CD4-positive, alpha-beta T cell (primary cell): Measurements from ENCODE around the gene DDX19B. TPM values are rescaled to one million over a fixed set of nuclear protein-coding genes. Genes with fewer than 3 reads are reported as not detected.
"Not testable (repeated sequence)": the region's sequence is repeated elsewhere in the genome, so short reads cannot be mapped to it uniquely, and the experiment has no call there.

Experiments used
- ATAC-seq: fragments of 200-7000 bp; cut with Tn5 transposase; one replicate; pipeline ENCODE4 v1.10.0; 2022; ENCODE audit warnings: mild to moderate bottlenecking; ENCODE audit not compliant: poor library complexity
- CTCF ChIA-PET: fragments of 350-600 bp; sonication (Branson Sonifier 250); formaldehyde crosslinking; loops from one replicate; lab custom pipeline; 2021; ENCODE audit warnings: antibody characterized with exemption, inconsistent platforms; lab: Charles Lee
- POLR2A ChIA-PET: fragments of 350-600 bp; sonication (Branson Sonifier 250); formaldehyde crosslinking; loops from one replicate; lab custom pipeline; 2021; ENCODE audit warnings: antibody characterized with exemption, inconsistent platforms; lab: Charles Lee
- DNase-seq, 14 experiments: peaks; one replicate each; pipeline ENCODE4 v3.0.0-alpha.2; 2013 to 2020; ENCODE audit warnings: mixed read lengths in 2 of 14
- H3K27ac ChIP-seq, 2 donors: one replicate each; pipeline versions ENCODE4 v1.5.1 to v1.7.0; 2013; ENCODE audit warnings: low read length in 2 of 2, low read depth in 1 of 2, mild to moderate bottlenecking in 1 of 2
- H3K27me3 ChIP-seq, 2 experiments: 1 replicate in 1 of 2; 2 replicates in 1 of 2; pipeline versions ENCODE4 v1.6.1 to v1.7.0; 2013; ENCODE audit warnings: low read length in 2 of 2, control low read depth in 1 of 2, mild to moderate bottlenecking in 1 of 2, moderate library complexity in 1 of 2; ENCODE audit not compliant: insufficient read depth in 2 of 2, control insufficient read depth in 1 of 2
- H3K36me3 ChIP-seq: one replicate; pipeline ENCODE4 v1.6.1; 2013; ENCODE audit warnings: low read length, control low read depth; ENCODE audit not compliant: insufficient read depth
- H3K4me1 ChIP-seq: one replicate; pipeline ENCODE4 v1.6.1; 2013; ENCODE audit warnings: low read length, control low read depth; ENCODE audit not compliant: insufficient read depth
- H3K4me3 ChIP-seq: one replicate; pipeline ENCODE4 v1.5.1; 2013; ENCODE audit warnings: mild to moderate bottlenecking, low read length, moderate library complexity
- H3K9me3 ChIP-seq, 2 experiments: 1 replicate in 1 of 2; 2 replicates in 1 of 2; pipeline versions ENCODE4 v1.6.1 to v1.7.0; 2013; ENCODE audit warnings: low read length in 2 of 2, mild to moderate bottlenecking in 2 of 2, control low read depth in 1 of 2, moderate library complexity in 1 of 2; ENCODE audit not compliant: control insufficient read depth in 1 of 2, insufficient read depth in 1 of 2
- H3K27ac Mint-ChIP-seq: one replicate; pipeline ENCODE4 v1.8.0; 2020; ENCODE audit warnings: mixed read lengths
- H3K27me3 Mint-ChIP-seq: one replicate; pipeline ENCODE4 v1.8.0; 2021; ENCODE audit warnings: mixed read lengths
- H3K36me3 Mint-ChIP-seq: one replicate; pipeline ENCODE4 v1.8.0; 2021; ENCODE audit warnings: low read depth, mixed read lengths
- H3K4me1 Mint-ChIP-seq: one replicate; pipeline ENCODE4 v1.8.0; 2021; ENCODE audit warnings: low read depth, mixed read lengths
- H3K4me3 Mint-ChIP-seq: one replicate; pipeline ENCODE4 v1.8.0; 2020; ENCODE audit warnings: mild to moderate bottlenecking, mixed read lengths
- H3K9me3 Mint-ChIP-seq: one replicate; pipeline ENCODE4 v1.8.0; 2020; ENCODE audit warnings: mixed read lengths
- intact Hi-C, 2 experiments: fragments of 100-400 bp; cut with DNase I in 1 of 2; cut with micrococcal nuclease in 1 of 2; formaldehyde crosslinking; loops; one replicate each; pipeline versions ENCODE4 v1.15.1 to v1.9.0; 2023 to 2025; cut with DNase I, micrococcal nuclease
- total RNA-seq, 174 experiments: library from RNA in 2 of 174; stranded (reverse) in 2 of 174; gene quantifications; one replicate each; pipeline ENCODE4 v1.2.3 and lab custom pipeline; 2021 to 2026
- TF ChIP-seq, protein P1 (sequence below): fragments of 200-600 bp; IDR thresholded peaks from one replicate; pipeline ENCODE4 v1.8.0; 2022; ENCODE audit warnings: antibody characterized with exemption, mild to moderate bottlenecking

The DDX19B gene
- total RNA-seq, 2 experiments from 2014 or later = 23.0 TPM

DNA sequence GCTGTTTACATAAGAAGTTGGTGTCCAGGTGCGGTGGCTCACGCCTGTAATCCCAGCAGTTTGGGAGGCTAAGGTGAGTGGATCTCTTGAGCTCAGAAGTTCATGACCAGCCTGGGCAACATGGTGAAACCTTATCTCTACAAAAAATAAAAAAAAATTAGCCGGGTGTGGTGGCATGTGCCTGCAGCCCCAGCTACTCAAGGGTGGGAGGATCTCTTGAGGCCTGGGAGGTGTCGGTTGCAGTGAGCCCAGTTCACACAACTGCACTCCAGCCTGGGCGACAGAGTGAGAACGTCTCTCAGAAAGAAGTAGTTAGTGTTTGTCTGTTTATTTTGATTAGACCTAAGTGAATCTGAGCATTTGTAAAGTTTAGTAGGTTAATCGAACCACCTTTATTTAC is 60.6 kb downstream of the DDX19B start:
- POLR2A ChIA-PET = interaction anchor here (0.8 to 1.6 kb wide), 2 partner anchors 13 to 22 kb away, joined by 5 to 6 read pairs; partner anchors contain the start of gene DDX19A
- intact Hi-C loops = no loop called here
- DNase-seq = no peak
- no peaks in the 10 kb centered on the region for H3K27me3 Mint-ChIP-seq
- no peak for ATAC-seq
- H3K9me3 Mint-ChIP-seq = no peaks in the 10 kb centered on the region
- Histone ChIP-seq H3K9me3 (no peaks in the 10 kb centered on the region), H3K27ac (no peak overlapping the region), H3K27me3 (no peaks in the 10 kb centered on the region), H3K4me3 (no peak overlapping the region), H3K4me1 (no peaks in the 10 kb centered on the region), H3K36me3 (peaks cover 91% of the 10 kb centered on the region)
- CTCF ChIA-PET = interaction anchor here (1.7 kb wide), 1 partner anchor 10 kb away, joined by 3 read pairs; no protein-coding TSS in a partner anchor
- H3K36me3 Mint-ChIP-seq = peaks cover 62% of the 10 kb centered on the region
- H3K4me3 Mint-ChIP-seq = no peak overlapping the region
- H3K4me1 Mint-ChIP-seq = no peaks in the 10 kb centered on the region
- TF ChIP-seq, protein P1, sequence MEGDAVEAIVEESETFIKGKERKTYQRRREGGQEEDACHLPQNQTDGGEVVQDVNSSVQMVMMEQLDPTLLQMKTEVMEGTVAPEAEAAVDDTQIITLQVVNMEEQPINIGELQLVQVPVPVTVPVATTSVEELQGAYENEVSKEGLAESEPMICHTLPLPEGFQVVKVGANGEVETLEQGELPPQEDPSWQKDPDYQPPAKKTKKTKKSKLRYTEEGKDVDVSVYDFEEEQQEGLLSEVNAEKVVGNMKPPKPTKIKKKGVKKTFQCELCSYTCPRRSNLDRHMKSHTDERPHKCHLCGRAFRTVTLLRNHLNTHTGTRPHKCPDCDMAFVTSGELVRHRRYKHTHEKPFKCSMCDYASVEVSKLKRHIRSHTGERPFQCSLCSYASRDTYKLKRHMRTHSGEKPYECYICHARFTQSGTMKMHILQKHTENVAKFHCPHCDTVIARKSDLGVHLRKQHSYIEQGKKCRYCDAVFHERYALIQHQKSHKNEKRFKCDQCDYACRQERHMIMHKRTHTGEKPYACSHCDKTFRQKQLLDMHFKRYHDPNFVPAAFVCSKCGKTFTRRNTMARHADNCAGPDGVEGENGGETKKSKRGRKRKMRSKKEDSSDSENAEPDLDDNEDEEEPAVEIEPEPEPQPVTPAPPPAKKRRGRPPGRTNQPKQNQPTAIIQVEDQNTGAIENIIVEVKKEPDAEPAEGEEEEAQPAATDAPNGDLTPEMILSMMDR = no peak
- H3K27ac Mint-ChIP-seq = no peak overlapping the region

DNA sequence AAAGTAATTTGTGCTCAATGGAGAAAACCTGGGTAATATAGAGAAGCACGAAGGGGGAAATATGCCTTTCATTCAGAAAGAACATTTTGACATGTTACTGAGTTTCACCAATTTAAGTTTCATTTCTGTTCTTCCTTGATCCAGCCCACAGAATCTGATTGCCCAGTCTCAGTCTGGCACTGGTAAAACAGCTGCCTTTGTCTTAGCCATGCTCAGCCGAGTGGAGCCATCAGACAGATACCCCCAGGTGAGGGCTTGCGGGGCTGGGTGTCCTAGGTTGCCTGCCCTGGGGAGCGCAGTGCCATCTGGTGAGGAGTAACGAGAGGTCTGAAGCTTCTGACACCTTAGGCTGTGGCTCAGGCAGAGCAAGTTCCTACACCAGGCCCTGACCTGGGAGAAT is 65.4 kb downstream of the DDX19B start:
- ChIA-PET CTCF (no interaction called here), POLR2A (no interaction called here)
- H3K27ac Mint-ChIP-seq = no peak overlapping the region

DNA sequence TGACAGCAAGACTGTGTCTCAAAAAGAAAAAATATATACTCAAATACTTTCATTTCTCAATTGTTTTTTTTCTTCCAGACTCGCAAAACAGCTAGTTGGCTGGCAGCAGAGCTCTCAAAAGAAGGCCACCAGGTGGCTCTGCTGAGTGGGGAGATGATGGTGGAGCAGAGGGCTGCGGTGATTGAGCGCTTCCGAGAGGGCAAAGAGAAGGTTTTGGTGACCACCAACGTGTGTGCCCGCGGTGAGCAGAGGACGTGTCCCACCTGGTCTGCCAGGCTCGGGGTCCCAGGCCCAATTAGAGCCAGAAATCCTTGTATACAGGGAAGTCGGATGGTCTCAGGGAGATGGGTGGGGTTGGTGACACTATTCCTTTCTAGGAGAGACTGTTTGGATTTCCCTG is 71.2 kb downstream of the DDX19B start:
- ChIA-PET POLR2A (interaction anchor here (0.8 to 3.1 kb wide), 4 partner anchors 10 to 155 kb away, joined by 3 to 23 read pairs (median 8); partner anchors contain the start of genes DDX19A and FCSK), CTCF (interaction anchor here (1.1 to 1.2 kb wide), 3 partner anchors 10 to 86 kb away, joined by 3 to 4 read pairs (median 4); no protein-coding TSS in a partner anchor)
- not testable (repeated sequence) for H3K27me3 ChIP-seq, H3K9me3 Mint-ChIP-seq, H3K4me3 ChIP-seq, H3K4me1 Mint-ChIP-seq, H3K4me3 Mint-ChIP-seq, H3K27me3 Mint-ChIP-seq, H3K4me1 ChIP-seq, H3K9me3 ChIP-seq, H3K27ac ChIP-seq
- peak in 13 of 14 experiments; percentile 24 to 64 (median 41) for DNase-seq
- peaks cover 79% of the 10 kb centered on the region for H3K36me3 Mint-ChIP-seq
- H3K27ac Mint-ChIP-seq = peak overlapping the region; percentile 57
- intact Hi-C loops = loop anchor here (2.0 to 5.0 kb wide), 2 partner anchors 97 to 283 kb away; no protein-coding TSS in a partner anchor
- H3K36me3 ChIP-seq = peaks cover 64% of the 10 kb centered on the region
- peak; percentile 77 for ATAC-seq
- TF ChIP-seq, protein P1 = peak; percentile 67

More for the DNA sequence above, 65.4 kb downstream of the DDX19B start:
- no peak overlapping the region for H3K4me3 ChIP-seq
- no peak for ATAC-seq
- H3K27me3 Mint-ChIP-seq = no peaks in the 10 kb centered on the region
- H3K4me1 ChIP-seq = no peaks in the 10 kb centered on the region
- H3K27me3 ChIP-seq = no peaks in the 10 kb centered on the region
- intact Hi-C loops = no loop called here
- H3K36me3 Mint-ChIP-seq = peaks cover 70% of the 10 kb centered on the region
- TF ChIP-seq, protein P1 = no peak
- no peak overlapping the region for H3K4me3 Mint-ChIP-seq
- H3K27ac ChIP-seq = no peak overlapping the region
- peaks cover 85% of the 10 kb centered on the region for H3K36me3 ChIP-seq
- H3K4me1 Mint-ChIP-seq = no peaks in the 10 kb centered on the region
- no peak for DNase-seq
- no peaks in the 10 kb centered on the region for H3K9me3 Mint-ChIP-seq
- no peaks in the 10 kb centered on the region for H3K9me3 ChIP-seq
